Measurements from ENCODE around the gene KBTBD13.

DNA sequence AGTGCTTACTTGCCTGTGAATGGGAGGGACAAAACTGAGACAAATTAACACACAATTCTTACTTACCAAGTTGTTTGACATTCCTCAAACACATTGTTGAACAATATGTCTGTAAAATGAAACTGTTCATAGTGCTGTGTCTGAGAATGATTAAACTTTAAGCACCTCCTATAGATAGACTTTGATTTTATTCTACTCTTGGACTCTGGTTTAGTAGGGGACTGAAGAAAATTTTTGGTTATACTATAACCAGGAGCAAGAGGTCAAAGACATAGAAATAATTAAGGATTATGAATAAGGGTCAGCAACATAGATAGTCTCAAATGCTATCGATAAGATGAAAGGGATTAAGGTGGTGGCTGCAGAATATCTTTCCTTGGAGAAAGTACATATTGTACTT lies 39.2 kb upstream of the KBTBD13 start:
- TF ChIP-seq POLR2AphosphoS5 (IDR thresholded peaks at IDR 0.05; ENCODE audit: low read depth, low read length) (no peak), SIN3A (IDR thresholded peaks at IDR 0.05; ENCODE audit: borderline replicate concordance, insufficient read depth, low read depth, low read length) (no peak)
- TF ChIP-seq, protein P1, sequence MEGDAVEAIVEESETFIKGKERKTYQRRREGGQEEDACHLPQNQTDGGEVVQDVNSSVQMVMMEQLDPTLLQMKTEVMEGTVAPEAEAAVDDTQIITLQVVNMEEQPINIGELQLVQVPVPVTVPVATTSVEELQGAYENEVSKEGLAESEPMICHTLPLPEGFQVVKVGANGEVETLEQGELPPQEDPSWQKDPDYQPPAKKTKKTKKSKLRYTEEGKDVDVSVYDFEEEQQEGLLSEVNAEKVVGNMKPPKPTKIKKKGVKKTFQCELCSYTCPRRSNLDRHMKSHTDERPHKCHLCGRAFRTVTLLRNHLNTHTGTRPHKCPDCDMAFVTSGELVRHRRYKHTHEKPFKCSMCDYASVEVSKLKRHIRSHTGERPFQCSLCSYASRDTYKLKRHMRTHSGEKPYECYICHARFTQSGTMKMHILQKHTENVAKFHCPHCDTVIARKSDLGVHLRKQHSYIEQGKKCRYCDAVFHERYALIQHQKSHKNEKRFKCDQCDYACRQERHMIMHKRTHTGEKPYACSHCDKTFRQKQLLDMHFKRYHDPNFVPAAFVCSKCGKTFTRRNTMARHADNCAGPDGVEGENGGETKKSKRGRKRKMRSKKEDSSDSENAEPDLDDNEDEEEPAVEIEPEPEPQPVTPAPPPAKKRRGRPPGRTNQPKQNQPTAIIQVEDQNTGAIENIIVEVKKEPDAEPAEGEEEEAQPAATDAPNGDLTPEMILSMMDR (IDR thresholded peaks at IDR 0.05), result no peak
- TF ChIP-seq, protein P2, sequence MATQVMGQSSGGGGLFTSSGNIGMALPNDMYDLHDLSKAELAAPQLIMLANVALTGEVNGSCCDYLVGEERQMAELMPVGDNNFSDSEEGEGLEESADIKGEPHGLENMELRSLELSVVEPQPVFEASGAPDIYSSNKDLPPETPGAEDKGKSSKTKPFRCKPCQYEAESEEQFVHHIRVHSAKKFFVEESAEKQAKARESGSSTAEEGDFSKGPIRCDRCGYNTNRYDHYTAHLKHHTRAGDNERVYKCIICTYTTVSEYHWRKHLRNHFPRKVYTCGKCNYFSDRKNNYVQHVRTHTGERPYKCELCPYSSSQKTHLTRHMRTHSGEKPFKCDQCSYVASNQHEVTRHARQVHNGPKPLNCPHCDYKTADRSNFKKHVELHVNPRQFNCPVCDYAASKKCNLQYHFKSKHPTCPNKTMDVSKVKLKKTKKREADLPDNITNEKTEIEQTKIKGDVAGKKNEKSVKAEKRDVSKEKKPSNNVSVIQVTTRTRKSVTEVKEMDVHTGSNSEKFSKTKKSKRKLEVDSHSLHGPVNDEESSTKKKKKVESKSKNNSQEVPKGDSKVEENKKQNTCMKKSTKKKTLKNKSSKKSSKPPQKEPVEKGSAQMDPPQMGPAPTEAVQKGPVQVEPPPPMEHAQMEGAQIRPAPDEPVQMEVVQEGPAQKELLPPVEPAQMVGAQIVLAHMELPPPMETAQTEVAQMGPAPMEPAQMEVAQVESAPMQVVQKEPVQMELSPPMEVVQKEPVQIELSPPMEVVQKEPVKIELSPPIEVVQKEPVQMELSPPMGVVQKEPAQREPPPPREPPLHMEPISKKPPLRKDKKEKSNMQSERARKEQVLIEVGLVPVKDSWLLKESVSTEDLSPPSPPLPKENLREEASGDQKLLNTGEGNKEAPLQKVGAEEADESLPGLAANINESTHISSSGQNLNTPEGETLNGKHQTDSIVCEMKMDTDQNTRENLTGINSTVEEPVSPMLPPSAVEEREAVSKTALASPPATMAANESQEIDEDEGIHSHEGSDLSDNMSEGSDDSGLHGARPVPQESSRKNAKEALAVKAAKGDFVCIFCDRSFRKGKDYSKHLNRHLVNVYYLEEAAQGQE (IDR thresholded peaks at IDR 0.05; ENCODE audit: insufficient read depth in 1 of 2, low read depth in 2 of 2, low read length in 1 of 2), result no peak

Measured in Panc1 (cell line).